GM19468 (cell line): ENCODE measurements around the gene GPR42.
"Not testable (repeated sequence)": the region's sequence is repeated elsewhere in the genome, so short reads cannot be mapped to it uniquely, and the experiment has no call there.

Experiments
- ATAC-seq: cut with Tn5 transposase; IDR thresholded peaks from one replicate; pipeline ENCODE4 v1.9.1; 2021; ENCODE audit warnings: mild to moderate bottlenecking, moderate library complexity, moderate number of reproducible peaks; ENCODE audit not compliant: unreplicated experiment; ENCODE audit errors: extremely low read depth

The GPR42 gene

DNA sequence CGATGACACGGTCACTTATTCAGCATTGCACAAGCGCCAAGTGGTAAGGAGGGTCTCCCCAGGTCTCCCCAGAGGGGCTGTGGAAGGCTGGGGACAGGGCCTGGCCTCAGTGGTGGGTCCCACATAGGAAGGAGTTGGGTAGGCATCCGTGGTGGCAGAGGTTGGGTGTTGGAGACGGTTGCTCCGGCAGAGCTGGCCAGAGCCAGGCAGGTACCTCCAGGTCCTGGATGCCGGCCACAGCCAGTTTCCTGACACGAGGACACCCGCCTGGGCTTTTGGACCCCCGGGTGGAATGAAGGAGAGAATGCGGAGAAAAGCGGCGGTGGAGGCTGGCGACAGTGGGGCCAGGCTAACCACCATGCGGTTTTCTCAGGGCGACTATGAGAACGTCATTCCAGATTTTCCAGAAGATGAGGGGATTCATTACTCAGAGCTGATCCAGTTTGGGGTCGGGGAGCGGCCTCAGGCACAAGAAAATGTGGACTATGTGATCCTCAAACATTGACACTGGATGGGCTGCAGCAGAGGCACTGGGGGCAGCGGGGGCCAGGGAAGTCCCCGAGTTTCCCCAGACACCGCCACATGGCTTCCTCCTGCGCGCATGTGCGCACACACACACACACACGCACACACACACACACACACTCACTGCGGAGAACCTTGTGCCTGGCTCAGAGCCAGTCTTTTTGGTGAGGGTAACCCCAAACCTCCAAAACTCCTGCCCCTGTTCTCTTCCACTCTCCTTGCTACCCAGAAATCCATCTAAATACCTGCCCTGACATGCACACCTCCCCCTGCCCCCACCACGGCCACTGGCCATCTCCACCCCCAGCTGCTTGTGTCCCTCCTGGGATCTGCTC lies 24.4 kb upstream of the GPR42 start:
- ATAC-seq, result no peak

DNA sequence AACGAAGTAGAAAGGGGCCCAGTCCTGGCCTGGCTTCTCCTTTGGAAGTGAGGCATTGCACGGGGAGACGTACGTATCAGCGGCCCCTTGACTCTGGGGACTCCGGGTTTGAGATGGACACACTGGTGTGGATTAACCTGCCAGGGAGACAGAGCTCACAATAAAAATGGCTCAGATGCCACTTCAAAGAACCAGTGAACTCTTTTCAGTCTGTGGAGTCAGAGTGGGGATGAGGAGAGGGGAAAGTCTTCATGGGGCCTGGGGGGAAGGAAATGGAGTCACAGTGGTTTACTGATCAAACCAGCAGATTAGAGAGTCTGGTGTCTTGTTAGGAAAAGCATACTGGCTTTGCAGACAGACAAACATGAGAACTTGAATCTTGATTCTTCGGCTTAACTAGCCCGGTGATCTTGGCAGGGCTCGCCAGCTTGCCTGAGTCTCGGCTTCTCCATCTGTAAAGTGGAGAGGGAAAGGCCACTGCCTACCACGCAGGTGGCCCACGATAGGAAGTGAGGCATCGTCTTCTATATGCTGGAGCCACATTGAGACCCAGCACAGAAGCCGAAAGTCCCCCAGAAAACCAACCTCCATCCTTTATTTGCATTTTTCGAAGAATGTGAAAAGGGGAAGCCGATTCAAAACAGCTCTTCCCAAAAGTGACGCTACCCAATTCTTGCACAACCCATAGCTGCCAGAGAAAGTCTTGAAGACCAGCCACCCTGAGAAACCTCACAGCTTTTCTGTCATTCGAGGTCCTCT lies 23.5 kb upstream of the GPR42 start, which contains the start of gene FFAR1:
Gene FFAR1, plus strand, starts transcription at position 732 of the 759 bp plus-strand sequence. CDS start 3,650 bp downstream, outside the sequence.
- peak; percentile 70 for ATAC-seq

DNA sequence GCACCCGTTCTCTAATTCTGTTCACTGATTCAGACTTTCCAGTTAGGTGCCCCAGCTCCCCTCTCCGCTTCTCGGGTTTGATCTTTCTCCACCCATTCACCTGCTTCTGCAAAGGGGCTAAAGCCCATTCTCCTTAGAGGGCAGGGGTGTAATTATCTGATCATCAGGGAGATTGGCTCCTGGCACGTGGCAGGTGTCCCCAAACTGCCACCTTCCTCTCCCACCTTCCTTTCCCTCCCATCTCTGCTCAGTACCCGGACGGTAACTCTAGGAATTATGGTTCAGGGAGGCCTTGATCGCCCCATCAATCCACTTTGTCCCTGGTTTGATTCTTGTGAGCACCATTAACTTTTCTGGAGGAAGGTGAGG lies 23.0 kb upstream of the GPR42 start:
- ATAC-seq, result no peak

DNA sequence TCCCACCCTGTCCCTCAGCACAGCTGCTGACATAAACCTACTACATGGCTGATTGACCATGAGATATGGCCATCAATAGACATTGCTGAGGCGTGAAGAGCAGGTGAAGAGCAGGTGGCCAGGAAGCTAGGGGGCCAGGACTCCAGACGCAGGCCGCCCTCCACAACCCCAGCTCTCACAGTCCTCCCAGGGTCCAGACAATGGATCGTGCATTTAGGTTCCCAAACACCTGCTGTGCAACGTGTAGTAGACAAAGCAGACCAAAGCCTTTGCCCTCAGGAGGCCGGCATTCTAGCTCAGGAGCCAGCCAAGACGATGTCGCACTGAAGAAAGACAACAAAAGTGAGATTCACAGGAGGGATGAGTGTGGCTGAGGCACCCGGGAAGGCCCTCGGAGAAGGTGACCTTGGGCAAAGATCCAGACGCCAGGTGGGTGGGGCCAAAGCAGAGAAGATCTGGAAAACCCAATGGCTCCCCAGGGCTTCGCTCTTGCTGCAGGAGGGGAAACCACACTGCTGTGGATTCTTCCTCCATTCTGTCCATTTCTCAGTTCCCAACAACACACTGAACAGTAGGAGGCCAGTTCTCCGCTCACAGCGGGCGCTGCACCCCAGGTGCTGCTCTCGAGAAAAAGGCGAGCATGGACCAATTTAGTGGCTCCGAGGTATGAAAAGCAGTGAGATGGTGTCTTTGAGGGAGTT lies 21.8 kb upstream of the GPR42 start:
- no peak for ATAC-seq

DNA sequence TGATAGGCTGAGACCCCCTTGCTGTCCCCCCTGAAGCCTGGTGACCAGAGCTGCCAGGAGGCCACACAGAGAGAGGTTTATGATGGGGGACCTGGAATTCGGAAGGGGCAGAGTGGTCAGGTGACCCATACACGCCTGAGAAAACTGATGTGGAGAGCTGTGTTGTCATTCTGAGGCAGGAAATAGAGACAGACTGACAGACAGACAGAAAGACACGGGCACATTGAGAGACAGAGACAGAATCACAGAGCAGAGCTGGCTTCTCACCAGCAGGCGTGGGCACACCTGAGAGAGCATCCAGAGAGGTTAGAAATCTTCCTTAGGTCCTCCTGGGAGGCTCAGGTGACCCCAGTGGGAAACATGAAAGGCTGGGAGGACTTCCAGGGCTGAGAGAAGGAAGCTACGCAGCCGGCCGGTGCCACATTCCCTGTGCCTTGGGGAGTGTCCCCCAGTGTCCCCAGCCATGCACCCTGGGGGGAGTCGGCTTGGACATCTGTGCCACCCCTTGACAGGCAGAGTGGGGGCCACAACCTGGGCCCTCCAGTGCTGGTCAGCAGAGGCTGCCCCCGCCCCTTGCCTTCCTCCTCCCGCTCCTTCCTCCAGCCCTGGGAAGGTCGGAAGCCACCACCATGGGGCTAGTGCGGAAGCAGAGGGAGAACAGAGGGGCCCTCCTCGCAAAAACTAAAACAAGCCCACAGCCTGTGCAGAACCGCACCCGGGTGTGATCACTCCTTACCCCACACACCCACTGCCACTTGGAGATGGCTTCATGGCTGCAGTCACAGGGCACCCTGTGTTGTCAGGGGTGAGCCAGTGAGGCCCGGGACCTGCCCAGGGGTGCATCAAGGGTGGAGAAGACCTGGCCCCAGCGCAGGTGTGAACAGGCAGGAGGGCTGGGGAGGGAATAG lies 21.0 kb upstream of the GPR42 start:
- no peak for ATAC-seq

DNA sequence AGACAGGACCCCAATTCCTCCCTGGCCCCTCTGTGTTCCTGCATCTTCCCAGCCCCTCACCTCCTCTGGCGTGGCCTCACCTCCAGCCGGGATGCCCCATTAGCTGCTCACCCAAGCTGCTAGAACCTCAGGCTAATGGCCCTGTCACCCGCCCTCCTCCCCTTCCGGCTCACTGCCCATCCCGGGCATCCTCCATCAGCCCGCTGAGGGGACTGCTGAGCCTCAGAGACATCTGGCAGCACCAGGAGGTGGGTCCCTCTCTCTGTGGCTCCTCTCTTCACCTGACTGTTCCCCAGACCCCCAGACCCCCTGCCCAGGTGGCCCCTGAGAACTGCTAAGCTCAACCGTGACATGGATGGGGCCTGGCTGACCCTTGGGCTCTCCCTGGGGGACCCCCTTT lies 20.3 kb upstream of the GPR42 start:
- ATAC-seq, result no peak

DNA sequence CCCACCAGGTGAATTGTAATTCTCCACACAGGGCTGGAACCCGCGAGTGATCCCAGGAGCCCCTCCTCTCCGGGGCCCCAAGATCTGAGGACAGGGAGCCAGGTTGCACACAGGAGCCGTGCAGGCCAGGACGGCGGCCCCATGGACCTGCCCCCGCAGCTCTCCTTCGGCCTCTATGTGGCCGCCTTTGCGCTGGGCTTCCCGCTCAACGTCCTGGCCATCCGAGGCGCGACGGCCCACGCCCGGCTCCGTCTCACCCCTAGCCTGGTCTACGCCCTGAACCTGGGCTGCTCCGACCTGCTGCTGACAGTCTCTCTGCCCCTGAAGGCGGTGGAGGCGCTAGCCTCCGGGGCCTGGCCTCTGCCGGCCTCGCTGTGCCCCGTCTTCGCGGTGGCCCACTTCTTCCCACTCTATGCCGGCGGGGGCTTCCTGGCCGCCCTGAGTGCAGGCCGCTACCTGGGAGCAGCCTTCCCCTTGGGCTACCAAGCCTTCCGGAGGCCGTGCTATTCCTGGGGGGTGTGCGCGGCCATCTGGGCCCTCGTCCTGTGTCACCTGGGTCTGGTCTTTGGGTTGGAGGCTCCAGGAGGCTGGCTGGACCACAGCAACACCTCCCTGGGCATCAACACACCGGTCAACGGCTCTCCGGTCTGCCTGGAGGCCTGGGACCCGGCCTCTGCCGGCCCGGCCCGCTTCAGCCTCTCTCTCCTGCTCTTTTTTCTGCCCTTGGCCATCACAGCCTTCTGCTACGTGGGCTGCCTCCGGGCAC lies 19.3 kb upstream of the GPR42 start:
- ATAC-seq, result no peak

DNA sequence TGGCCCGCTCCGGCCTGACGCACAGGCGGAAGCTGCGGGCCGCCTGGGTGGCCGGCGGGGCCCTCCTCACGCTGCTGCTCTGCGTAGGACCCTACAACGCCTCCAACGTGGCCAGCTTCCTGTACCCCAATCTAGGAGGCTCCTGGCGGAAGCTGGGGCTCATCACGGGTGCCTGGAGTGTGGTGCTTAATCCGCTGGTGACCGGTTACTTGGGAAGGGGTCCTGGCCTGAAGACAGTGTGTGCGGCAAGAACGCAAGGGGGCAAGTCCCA lies 18.8 kb upstream of the GPR42 start:
- no peak for ATAC-seq

DNA sequence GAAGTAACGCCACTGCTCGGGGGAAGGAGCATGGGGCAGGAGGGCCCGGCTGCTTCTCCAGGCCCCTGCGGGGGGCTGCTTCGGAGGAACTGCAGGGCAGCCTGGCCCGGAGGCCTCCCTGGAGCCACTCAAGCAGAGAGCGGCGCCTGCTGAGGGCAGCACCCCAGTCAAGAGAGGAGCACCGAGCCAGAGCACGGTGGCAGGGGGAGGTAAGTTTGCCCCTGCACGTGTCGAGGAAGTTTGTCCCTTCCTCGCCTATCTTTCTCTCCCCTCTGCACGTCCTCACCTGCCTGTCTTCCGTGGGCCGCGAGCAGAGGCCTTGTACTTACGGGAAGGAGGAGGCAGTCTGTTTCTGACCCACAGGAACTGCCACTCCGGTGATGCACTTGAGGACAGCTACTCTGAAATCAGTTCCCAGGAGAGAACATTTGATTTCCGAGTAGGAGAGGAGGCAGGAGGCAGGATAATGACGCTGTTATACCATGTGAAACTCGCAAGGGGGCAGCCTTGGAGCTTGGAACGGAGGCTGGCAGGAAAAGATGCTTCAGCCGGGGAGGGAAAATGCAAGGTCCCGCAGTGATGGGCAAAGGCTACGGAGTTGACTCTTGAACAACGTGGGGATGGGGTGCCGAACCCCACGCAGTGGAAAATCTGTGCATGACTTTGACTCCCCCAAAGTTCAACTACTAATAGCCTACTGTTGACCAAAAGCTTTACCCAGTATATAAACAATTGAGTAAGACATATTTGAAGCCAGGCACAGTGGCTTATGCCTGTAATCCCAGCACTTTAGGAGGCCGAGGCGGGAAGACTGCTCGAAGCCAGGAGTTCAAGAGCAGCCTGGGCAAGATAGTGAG lies 18.2 kb upstream of the GPR42 start:
- ATAC-seq, result no peak

DNA sequence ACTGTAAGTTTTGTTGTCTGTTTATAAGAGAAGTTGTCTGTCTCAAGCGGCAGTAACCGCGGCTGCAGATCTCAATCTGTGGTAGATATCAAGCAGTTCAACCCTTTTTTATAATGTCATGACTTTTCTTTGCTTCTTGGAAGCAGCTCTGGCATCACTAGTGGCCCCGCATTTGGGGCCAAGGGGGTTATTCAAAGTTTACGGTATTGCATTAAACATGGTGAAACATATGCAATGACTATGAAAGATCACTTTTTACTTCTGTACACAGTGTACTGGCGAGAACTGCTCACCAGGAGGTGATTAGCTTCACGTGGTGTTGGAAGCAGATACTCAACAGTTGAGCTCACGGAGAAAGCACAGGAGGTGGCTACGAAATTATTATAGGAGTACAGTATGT lies 17.2 kb upstream of the GPR42 start:
- ATAC-seq, result no peak

DNA sequence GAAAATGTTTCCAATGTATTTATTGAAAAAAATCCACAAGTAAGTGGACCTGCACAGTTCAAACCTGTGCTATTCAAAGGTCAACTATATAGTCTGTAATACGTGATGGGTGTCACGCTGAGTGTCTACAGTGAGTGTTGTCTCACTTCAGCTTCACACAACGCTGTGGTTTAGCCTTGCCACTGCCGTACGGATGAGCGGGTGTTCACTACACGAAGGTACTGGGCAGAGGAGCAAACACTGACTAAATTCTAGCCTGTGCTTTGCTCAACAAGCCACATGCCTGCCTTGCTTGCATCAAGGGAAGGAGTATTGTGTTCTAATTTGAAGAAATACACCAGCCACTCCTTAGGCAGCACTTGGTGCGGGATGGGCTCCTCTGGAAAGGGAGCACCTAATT lies 16.0 kb upstream of the GPR42 start:
- ATAC-seq, result no peak

DNA sequence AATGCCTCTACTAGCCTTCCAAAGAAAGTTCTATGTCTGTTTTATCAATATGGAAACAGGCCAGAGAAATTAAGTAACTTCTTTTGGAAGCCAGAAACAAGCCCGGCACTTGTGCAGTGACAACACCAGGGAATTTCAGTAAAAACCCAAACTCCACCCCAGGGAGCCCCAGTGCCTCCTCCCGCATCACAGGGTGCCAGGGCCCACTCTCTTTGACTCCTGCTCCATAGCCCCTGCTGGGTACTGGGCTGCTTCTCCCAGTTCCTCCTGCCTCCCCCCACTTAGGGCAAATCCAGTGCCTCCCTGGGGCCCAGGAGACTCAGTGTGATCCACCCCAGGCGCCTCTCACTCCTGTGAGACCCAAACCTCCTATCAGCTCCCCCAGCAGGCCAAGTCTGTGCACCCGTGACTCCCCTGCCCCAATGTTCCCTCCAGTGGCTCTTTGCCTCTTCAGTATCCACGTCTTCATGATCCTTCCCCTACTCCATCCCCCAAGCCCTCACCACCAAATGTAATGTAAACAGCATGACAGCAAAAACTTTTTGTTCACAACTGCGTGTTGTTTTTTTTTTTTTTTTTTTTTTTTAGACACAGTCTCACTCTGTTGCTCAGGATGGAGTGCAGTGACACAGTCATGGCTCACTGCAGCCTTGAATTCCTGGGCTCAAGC lies 14.9 kb upstream of the GPR42 start:
- ATAC-seq, result no peak

DNA sequence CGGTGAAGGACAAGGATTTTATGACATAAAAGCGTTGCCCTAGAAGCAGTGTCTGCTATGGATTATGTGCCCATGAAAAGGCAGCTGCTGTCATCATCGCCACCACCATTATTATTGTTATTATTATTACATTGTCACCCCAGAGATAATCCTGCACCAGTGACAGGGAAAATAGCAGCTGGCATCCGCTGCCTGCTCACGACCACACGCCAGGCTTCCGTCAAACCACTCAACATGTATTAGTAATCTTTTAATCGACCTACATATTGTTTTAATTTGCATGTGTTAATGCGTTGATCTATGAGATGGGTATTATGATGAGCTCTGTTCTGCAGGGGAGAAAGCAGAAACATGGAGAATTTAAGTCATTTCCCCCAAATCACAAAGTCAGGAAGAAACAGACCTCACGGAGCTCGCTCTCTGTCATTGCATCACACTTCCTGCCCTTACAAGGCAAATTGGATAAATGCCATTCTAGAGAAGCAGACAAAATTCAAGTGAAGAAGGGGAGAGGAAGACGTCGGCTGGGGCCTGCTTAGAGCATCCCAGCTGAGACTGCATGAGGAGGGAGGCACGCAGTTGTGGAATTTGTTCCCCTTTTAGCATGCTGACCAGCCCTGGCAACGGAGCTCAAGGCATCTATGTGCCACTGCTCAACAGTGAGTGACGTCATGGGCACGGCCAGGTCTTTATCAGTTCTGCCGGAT lies 12.8 kb upstream of the GPR42 start, which contains the start of gene FFAR3:
Gene FFAR3, plus strand, starts transcription at position 594 of the 707 bp plus-strand sequence. CDS start 431 bp downstream, outside the sequence.
- no peak for ATAC-seq

DNA sequence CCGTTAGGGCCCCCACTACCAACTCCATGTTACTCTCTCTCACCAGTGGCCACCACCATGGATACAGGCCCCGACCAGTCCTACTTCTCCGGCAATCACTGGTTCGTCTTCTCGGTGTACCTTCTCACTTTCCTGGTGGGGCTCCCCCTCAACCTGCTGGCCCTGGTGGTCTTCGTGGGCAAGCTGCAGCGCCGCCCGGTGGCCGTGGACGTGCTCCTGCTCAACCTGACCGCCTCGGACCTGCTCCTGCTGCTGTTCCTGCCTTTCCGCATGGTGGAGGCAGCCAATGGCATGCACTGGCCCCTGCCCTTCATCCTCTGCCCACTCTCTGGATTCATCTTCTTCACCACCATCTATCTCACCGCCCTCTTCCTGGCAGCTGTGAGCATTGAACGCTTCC lies 12.0 kb upstream of the GPR42 start:
- ATAC-seq, result not testable (repeated sequence)

DNA sequence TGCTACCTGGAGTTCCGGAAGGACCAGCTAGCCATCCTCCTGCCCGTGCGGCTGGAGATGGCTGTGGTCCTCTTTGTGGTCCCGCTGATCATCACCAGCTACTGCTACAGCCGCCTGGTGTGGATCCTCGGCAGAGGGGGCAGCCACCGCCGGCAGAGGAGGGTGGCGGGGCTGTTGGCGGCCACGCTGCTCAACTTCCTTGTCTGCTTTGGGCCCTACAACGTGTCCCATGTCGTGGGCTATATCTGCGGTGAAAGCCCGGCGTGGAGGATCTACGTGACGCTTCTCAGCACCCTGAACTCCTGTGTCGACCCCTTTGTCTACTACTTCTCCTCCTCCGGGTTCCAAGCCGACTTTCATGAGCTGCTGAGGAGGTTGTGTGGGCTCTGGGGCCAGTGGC lies 11.5 kb upstream of the GPR42 start:
- not testable (repeated sequence) for ATAC-seq

DNA sequence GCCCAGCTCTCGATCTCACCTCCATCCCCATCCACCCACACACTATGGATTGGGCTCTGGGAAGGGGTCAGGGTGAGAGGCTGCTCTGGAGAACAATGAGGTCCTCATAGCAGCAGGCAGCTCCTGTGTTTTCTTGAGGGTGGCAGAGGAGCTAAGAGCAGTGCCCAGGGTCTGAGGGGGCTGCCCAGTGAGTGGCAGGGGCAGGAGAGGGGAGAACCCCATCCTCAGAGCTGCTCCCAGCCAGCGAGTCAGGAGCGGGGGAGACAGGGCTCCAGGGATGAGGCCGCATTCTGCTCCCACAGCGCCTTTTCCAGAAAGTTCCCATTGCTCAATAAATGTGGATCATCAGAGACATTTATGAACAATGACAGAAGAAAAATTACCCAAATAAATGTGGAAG lies 10.8 kb upstream of the GPR42 start:
- ATAC-seq, result not testable (repeated sequence)

DNA sequence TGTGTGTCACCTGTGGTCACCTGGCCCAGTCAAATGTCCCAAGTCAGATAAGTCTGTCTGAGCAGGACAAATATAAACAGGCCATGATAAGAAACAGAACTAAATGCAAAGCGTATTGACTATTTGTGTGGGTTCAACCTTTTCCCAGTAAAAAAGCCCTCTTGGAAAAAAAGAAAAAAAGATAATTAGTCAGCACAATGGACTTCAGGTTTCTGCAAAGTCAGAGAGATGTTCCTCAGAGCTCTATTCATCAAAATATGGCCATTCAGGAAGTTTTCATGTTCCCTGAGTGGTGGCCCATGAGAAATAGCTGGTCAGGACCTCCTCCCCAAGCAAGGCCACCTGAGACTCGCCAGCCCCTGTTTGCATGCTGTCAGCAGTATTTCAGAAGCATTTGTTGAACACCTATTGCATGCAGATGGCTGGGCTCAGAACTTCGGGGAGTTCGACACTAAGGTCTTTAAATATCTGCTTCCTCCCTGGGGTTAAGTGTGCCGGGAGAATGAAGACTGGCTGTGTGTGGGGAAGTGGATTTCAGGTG lies 9.9 kb upstream of the GPR42 start:
- ATAC-seq, result no peak
